Calu3 (cell line): ENCODE data around the gene THEMIS. TPM values are rescaled to one million over a fixed set of nuclear protein-coding genes. Genes with fewer than 3 reads are reported as not detected.

ENCODE experiments used
- BruUV-seq: library from RNA; stranded (reverse); fragments of 400-500 nt; replicated peaks from 2 replicates; lab custom pipeline; 2021; lab: Mats Ljungman, UMichigan
- CTCF ChIA-PET: fragments of 300-600 bp; sonication (Branson Sonifier 250); formaldehyde crosslinking; loops from one replicate; lab custom pipeline; 2022; ENCODE audit warnings: antibody characterized with exemption; lab: Charles Lee
- DNase-seq: peaks from one replicate; pipeline ENCODE4 v3.0.0; 2022
- H3K27ac Mint-ChIP-seq: one replicate; pipeline ENCODE4 v1.8.0; 2022; ENCODE audit warnings: mixed read lengths; ENCODE audit not compliant: unreplicated experiment
- H3K27me3 Mint-ChIP-seq: one replicate; pipeline ENCODE4 v1.8.0; 2022; ENCODE audit warnings: mixed read lengths; ENCODE audit not compliant: unreplicated experiment
- H3K36me3 Mint-ChIP-seq: one replicate; pipeline ENCODE4 v1.8.0; 2022; ENCODE audit warnings: mild to moderate bottlenecking, moderate library complexity, mixed read lengths; ENCODE audit not compliant: insufficient read depth, unreplicated experiment
- H3K4me1 Mint-ChIP-seq: one replicate; pipeline ENCODE4 v1.8.0; 2022; ENCODE audit warnings: mild to moderate bottlenecking, low read depth, mixed read lengths; ENCODE audit not compliant: unreplicated experiment
- H3K4me3 Mint-ChIP-seq: one replicate; pipeline ENCODE4 v1.8.0; 2022; ENCODE audit warnings: mild to moderate bottlenecking, low read depth, moderate library complexity, mixed read lengths; ENCODE audit not compliant: unreplicated experiment
- H3K9me3 Mint-ChIP-seq: one replicate; pipeline ENCODE4 v1.8.0; 2022; ENCODE audit warnings: low read depth, mixed read lengths; ENCODE audit not compliant: unreplicated experiment
- intact Hi-C: fragments of 100-400 bp; cut with micrococcal nuclease; formaldehyde crosslinking; loops from one replicate; pipeline ENCODE4 v1.10.0; 2022; ENCODE audit not compliant: unreplicated experiment
- total RNA-seq: library from RNA; stranded (reverse); gene quantifications from 2 replicates; pipeline ENCODE4 v1.2.3, GENCODE V29; 2022
- TF ChIP-seq, protein P1 (sequence below): fragments of 200-600 bp; IDR thresholded peaks from one replicate; pipeline ENCODE4 v1.8.0; 2022; ENCODE audit warnings: antibody characterized with exemption; ENCODE audit not compliant: unreplicated experiment

The THEMIS gene
- total RNA-seq, 1 experiment from 2014 or later, result not detected

DNA sequence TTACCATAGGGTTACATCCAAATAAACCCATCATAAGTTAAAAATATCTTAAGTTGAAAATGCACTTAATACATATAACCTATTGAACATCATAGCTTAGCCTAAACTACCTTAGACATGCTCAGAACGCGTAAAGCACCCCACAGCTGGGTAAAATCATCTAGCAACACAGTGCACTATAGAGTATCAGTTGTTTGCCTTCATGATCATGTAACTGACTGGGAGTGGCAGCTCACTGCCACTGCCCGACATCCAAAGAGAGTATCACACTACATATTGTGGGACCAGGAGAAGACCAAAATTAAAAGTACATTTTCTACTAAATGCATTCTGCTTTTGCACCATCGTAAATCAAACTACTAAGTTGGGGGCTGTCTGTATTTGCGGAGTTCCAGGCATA lies 31.7 kb downstream of the THEMIS start:
- BruUV-seq, result no TSS peak
- TF ChIP-seq, protein P1, sequence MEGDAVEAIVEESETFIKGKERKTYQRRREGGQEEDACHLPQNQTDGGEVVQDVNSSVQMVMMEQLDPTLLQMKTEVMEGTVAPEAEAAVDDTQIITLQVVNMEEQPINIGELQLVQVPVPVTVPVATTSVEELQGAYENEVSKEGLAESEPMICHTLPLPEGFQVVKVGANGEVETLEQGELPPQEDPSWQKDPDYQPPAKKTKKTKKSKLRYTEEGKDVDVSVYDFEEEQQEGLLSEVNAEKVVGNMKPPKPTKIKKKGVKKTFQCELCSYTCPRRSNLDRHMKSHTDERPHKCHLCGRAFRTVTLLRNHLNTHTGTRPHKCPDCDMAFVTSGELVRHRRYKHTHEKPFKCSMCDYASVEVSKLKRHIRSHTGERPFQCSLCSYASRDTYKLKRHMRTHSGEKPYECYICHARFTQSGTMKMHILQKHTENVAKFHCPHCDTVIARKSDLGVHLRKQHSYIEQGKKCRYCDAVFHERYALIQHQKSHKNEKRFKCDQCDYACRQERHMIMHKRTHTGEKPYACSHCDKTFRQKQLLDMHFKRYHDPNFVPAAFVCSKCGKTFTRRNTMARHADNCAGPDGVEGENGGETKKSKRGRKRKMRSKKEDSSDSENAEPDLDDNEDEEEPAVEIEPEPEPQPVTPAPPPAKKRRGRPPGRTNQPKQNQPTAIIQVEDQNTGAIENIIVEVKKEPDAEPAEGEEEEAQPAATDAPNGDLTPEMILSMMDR, result no peak
- Mint-ChIP-seq H3K36me3 (no peaks in the 10 kb centered on the region), H3K9me3 (no peaks in the 10 kb centered on the region), H3K27me3 (no peaks in the 10 kb centered on the region), H3K27ac (no peak overlapping the region), H3K4me3 (no peak overlapping the region), H3K4me1 (no peaks in the 10 kb centered on the region)
- CTCF ChIA-PET, result interaction anchor here (1.2 kb wide), 1 partner anchor 14 kb away, joined by 3 read pairs; no protein-coding TSS in a partner anchor
- no peak for DNase-seq
- intact Hi-C loops, result no loop called here

DNA sequence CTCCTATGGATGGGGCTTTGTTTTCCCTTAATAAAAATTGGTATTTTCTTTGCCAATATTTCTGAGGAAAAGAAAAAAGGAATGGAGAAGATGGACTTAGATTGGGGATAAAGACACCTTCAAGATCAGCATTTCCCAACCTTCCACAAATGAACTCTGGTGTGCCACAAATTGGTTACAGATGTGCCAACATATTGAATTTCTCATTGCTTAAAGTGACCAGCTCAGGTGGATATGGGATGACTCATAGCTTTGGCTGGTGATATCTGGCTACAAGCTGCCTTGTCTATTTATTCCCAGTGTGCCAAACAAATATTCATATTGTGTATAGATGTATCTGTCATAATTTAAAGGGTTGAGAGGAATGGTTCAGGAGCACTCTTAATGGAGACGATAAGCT lies 32.5 kb downstream of the THEMIS start:
- intact Hi-C loops, result no loop called here
- Mint-ChIP-seq H3K27me3 (no peaks in the 10 kb centered on the region), H3K27ac (no peak overlapping the region), H3K4me1 (no peaks in the 10 kb centered on the region), H3K36me3 (no peaks in the 10 kb centered on the region), H3K9me3 (no peaks in the 10 kb centered on the region), H3K4me3 (no peak overlapping the region)
- TF ChIP-seq, protein P1, result no peak
- BruUV-seq, result no TSS peak
- DNase-seq, result no peak
- CTCF ChIA-PET, result interaction anchor here (1.2 kb wide), 1 partner anchor 13 kb away, joined by 3 read pairs; no protein-coding TSS in a partner anchor

DNA sequence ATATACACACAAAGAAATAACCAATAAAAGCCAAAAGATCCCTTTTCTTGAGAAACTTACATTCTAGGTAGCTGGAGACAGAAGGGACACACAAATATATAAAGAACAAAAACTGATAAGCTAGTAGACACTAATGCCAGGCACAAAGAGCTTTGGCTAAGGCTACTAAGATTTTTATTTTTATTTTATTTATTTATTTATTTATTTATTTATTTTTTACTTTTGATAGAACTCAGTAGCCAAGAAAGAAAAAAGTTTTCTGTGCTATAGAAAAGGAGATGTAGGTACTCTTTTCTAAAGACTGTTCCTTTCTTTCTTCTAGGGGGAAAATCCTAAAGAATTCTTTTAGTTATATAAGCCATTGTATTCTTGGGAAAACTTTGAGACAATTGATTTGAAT lies 34.1 kb downstream of the THEMIS start:
- H3K27ac Mint-ChIP-seq, result no peak overlapping the region
- CTCF ChIA-PET, result no interaction called here
- H3K4me1 Mint-ChIP-seq, result no peaks in the 10 kb centered on the region
- TF ChIP-seq, protein P1, result no peak
- no peaks in the 10 kb centered on the region for H3K36me3 Mint-ChIP-seq
- BruUV-seq, result no TSS peak
- H3K4me3 Mint-ChIP-seq, result no peak overlapping the region
- no peak for DNase-seq
- H3K27me3 Mint-ChIP-seq, result no peaks in the 10 kb centered on the region
- no peaks in the 10 kb centered on the region for H3K9me3 Mint-ChIP-seq
- intact Hi-C loops, result no loop called here

DNA sequence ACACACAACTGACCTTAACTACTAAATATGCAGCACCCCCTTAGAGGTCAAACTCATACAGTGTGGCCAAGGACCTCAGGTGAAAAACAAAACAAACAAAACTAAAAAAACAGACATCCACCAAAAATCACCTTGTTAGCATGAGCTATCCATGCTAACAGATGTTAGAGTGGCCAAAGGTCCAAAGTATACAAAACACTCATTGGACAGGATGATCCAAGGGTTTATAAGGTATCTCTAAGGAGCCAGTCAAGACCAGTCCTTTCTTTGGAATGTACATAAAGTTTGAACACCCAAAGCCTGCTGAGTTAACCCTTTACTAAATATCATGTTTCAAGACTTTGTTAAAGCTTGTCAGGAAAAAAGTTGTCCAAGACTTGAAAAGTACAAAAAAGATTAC lies 35.8 kb downstream of the THEMIS start:
- H3K36me3 Mint-ChIP-seq, result no peaks in the 10 kb centered on the region
- TF ChIP-seq, protein P1, result no peak
- DNase-seq, result no peak
- H3K4me3 Mint-ChIP-seq, result no peak overlapping the region
- intact Hi-C loops, result no loop called here
- no peaks in the 10 kb centered on the region for H3K9me3 Mint-ChIP-seq
- no peak overlapping the region for H3K27ac Mint-ChIP-seq
- no TSS peak for BruUV-seq
- CTCF ChIA-PET, result no interaction called here
- no peaks in the 10 kb centered on the region for H3K27me3 Mint-ChIP-seq
- H3K4me1 Mint-ChIP-seq, result no peaks in the 10 kb centered on the region
